ENCODE measurements around the gene FAAP24.
"Not testable (repeated sequence)": the region's sequence is repeated elsewhere in the genome, so short reads cannot be mapped to it uniquely, and the experiment has no call there.

The FAAP24 gene

GRCh38 chr19:32971715-32972540 is at the start of gene FAAP24, which contains the start of gene CEP89:
FAAP24 (plus strand) TSS chr19:32972242; CDS start chr19:32973197, 955 bp downstream.
CEP89 (minus strand) TSS chr19:32971958; CDS start chr19:32971874, 84 bp downstream.
- in situ Hi-C loops (cut with MboI; ENCODE audit: low sequenced_read_pairs), result no loop called here

GRCh38 chr19:32924200-32924599 is 47.8 kb upstream of the FAAP24 start:
- in situ Hi-C loops (cut with MboI; ENCODE audit: low sequenced_read_pairs), result no loop called here

- in situ Hi-C loops (cut with MboI; ENCODE audit: low sequenced_read_pairs), result no loop called here
Measured at GRCh38 chr19:32928806-32929205, 43.2 kb upstream of the FAAP24 start.

- in situ Hi-C loops (cut with MboI; ENCODE audit: low sequenced_read_pairs), result no loop called here
Measured at GRCh38 chr19:32930567-32930966, 41.5 kb upstream of the FAAP24 start.

GRCh38 chr19:32933571-32933970 is 38.5 kb upstream of the FAAP24 start:
- in situ Hi-C loops (cut with MboI; ENCODE audit: low sequenced_read_pairs), result no loop called here

- in situ Hi-C loops (cut with MboI; ENCODE audit: low sequenced_read_pairs), result no loop called here
Measured at GRCh38 chr19:32935629-32936028, 36.4 kb upstream of the FAAP24 start.

GRCh38 chr19:32936065-32936464 is 36.0 kb upstream of the FAAP24 start:
- in situ Hi-C loops (cut with MboI; ENCODE audit: low sequenced_read_pairs), result no loop called here

GRCh38 chr19:32941273-32941672 is 30.8 kb upstream of the FAAP24 start:
- in situ Hi-C loops (cut with MboI; ENCODE audit: low sequenced_read_pairs), result not testable (repeated sequence)

- in situ Hi-C loops (cut with MboI; ENCODE audit: low sequenced_read_pairs), result no loop called here
Measured at GRCh38 chr19:32945260-32945659, 26.8 kb upstream of the FAAP24 start.

- in situ Hi-C loops (cut with MboI; ENCODE audit: low sequenced_read_pairs), result no loop called here
Measured at GRCh38 chr19:32966750-32967149, 5.3 kb upstream of the FAAP24 start.

- in situ Hi-C loops (cut with MboI; ENCODE audit: low sequenced_read_pairs), result no loop called here
Measured at GRCh38 chr19:32969549-32969948, 2.5 kb upstream of the FAAP24 start.

GRCh38 chr19:32971012-32971595 is 938 bp upstream of the FAAP24 start:
- in situ Hi-C loops (cut with MboI; ENCODE audit: low sequenced_read_pairs), result no loop called here

- in situ Hi-C loops (cut with MboI; ENCODE audit: low sequenced_read_pairs), result no loop called here
Measured at GRCh38 chr19:32976223-32976805, 4.3 kb downstream of the FAAP24 start.

GRCh38 chr19:32977280-32977679 is 5.2 kb downstream of the FAAP24 start:
- in situ Hi-C loops (cut with MboI; ENCODE audit: low sequenced_read_pairs), result no loop called here

- in situ Hi-C loops (cut with MboI; ENCODE audit: low sequenced_read_pairs), result not testable (repeated sequence)
Measured at GRCh38 chr19:32977813-32978212, 5.8 kb downstream of the FAAP24 start.

GRCh38 chr19:32979807-32980206 is 7.8 kb downstream of the FAAP24 start:
- in situ Hi-C loops (cut with MboI; ENCODE audit: low sequenced_read_pairs), result not testable (repeated sequence)

- in situ Hi-C loops (cut with MboI; ENCODE audit: low sequenced_read_pairs), result not testable (repeated sequence)
Measured at GRCh38 chr19:32982488-32982887, 10.4 kb downstream of the FAAP24 start.

GRCh38 chr19:32988254-32988653 is 16.2 kb downstream of the FAAP24 start:
- in situ Hi-C loops (cut with MboI; ENCODE audit: low sequenced_read_pairs), result not testable (repeated sequence)

GRCh38 chr19:32988724-32989123 is 16.7 kb downstream of the FAAP24 start:
- in situ Hi-C loops (cut with MboI; ENCODE audit: low sequenced_read_pairs), result no loop called here

- in situ Hi-C loops (cut with MboI; ENCODE audit: low sequenced_read_pairs), result not testable (repeated sequence)
Measured at GRCh38 chr19:32995966-32996365, 23.9 kb downstream of the FAAP24 start.

GRCh38 chr19:32997061-32997464 is 25.0 kb downstream of the FAAP24 start:
- in situ Hi-C loops (cut with MboI; ENCODE audit: low sequenced_read_pairs), result not testable (repeated sequence)

Measured in HL-60/S4 treated with retinoic acid at 250 ng/mL for 4 days and 3 days (cell line).